ENCODE data around the gene GABBR2.

DNA sequence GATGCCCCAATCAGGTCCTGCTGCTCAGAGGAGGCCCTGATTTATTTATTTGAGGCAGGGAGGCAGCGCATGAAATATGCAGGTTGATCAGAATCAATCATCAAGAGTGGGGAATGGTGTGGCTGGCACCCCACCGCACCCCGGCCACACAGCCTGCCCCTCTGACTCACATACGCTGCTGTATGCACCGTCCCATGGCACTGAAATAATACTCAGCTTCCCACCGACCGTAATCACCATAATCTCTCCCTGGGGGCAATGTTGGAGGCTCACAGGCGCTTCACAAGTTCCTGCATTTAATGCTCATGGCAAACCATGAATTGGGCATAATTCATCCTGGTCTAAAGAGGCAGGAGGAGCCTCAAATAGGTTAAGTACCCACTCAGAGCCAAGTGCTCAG lies 312.1 kb downstream of the GABBR2 start:
- TF ChIP-seq CTCF (IDR thresholded peaks at IDR 0.05) (no peak), POLR2A (IDR thresholded peaks at IDR 0.05) (no peak)

All from adrenal gland (tissue), 5 donors.